Tibial nerve (tissue), 4 donors: ENCODE results near the gene OSBPL10. TPM values are rescaled to one million over a fixed set of nuclear protein-coding genes. Genes with fewer than 3 reads are reported as not detected.

Experiments
- DNase-seq, 2 donors: peaks; one replicate each; pipeline ENCODE4 v3.0.0-alpha.2; 2019; ENCODE audit warnings: low spot score in 2 of 2
- H3K27ac ChIP-seq, 4 donors: fragments of 200-600 bp; sonication (generic) in 3 of 4; one replicate each; pipeline ENCODE4 v1.5.1; 2017 to 2019; ENCODE audit warnings: mild to moderate bottlenecking in 1 of 4
- H3K27me3 ChIP-seq, 2 donors: fragments of 200-600 bp; sonication (generic) in 1 of 2; one replicate each; pipeline versions ENCODE4 v1.5.1 to v1.6.0; 2017 to 2019
- H3K36me3 ChIP-seq, 3 donors: fragments of 200-600 bp; sonication (generic); one replicate each; pipeline ENCODE4 v1.5.1; 2018 to 2019
- H3K4me1 ChIP-seq, 4 donors: fragments of 200-600 bp; sonication (generic) in 3 of 4; one replicate each; pipeline ENCODE4 v1.5.1; 2017 to 2019
- H3K4me3 ChIP-seq, 4 donors: fragments of 200-600 bp; sonication (generic) in 3 of 4; one replicate each; pipeline ENCODE4 v1.5.1; 2017 to 2019; ENCODE audit warnings: mild to moderate bottlenecking in 1 of 4, moderate library complexity in 1 of 4
- H3K9me3 ChIP-seq, 4 donors: fragments of 200-600 bp; sonication (generic) in 3 of 4; one replicate each; pipeline ENCODE4 v1.5.1; 2017 to 2019
- EP300 ChIP-seq, 2 donors: sonication (generic); formaldehyde crosslinking; IDR thresholded peaks; one replicate each; pipeline ENCODE4 v1.6.1; 2017; ENCODE audit warnings: antibody characterized with exemption in 2 of 2, mild to moderate bottlenecking in 1 of 2
- POLR2A ChIP-seq, 2 donors: fragments of 450-650 bp; IDR thresholded peaks; one replicate each; pipeline ENCODE4 v1.6.1; 2017; ENCODE audit warnings: antibody characterized with exemption in 2 of 2, mild to moderate bottlenecking in 2 of 2, moderate library complexity in 2 of 2
- WGBS, 2 donors: methylation state at CpG; one replicate each; pipeline ENCODE4 v1.1.5; 2018; 5-methylcytosine and 5-hydroxymethylcytosine counted together
- total RNA-seq, 4 donors: library from RNA; depleted of rRNA; stranded (reverse); fragments of >200 nt; gene quantifications; one replicate each; pipeline ENCODE4 v1.1.0, GENCODE V29; 2016
- TF ChIP-seq, protein P1 (sequence below), 5 experiments: fragments of 200-600 bp in 3 of 5; fragments of 450-650 bp in 2 of 5; sonication (generic) in 3 of 5; IDR thresholded peaks; one replicate each; pipeline ENCODE4 v1.5.1; 2016 to 2019; ENCODE audit warnings: antibody characterized with exemption in 5 of 5, mild to moderate bottlenecking in 3 of 5, moderate library complexity in 2 of 5

Gene OSBPL10
- total RNA-seq, 4 donors from 2014 or later, result 45.0 to 79.2 (median 60.4) TPM

- H3K27ac ChIP-seq, result peak overlapping the region in 3 of 4 donors; percentile 63 to 87 (median 83)
- TF ChIP-seq EP300 (IDR thresholded peaks at IDR 0.05) (no peak), POLR2A (IDR thresholded peaks at IDR 0.05) (no peak)
- TF ChIP-seq, protein P1, sequence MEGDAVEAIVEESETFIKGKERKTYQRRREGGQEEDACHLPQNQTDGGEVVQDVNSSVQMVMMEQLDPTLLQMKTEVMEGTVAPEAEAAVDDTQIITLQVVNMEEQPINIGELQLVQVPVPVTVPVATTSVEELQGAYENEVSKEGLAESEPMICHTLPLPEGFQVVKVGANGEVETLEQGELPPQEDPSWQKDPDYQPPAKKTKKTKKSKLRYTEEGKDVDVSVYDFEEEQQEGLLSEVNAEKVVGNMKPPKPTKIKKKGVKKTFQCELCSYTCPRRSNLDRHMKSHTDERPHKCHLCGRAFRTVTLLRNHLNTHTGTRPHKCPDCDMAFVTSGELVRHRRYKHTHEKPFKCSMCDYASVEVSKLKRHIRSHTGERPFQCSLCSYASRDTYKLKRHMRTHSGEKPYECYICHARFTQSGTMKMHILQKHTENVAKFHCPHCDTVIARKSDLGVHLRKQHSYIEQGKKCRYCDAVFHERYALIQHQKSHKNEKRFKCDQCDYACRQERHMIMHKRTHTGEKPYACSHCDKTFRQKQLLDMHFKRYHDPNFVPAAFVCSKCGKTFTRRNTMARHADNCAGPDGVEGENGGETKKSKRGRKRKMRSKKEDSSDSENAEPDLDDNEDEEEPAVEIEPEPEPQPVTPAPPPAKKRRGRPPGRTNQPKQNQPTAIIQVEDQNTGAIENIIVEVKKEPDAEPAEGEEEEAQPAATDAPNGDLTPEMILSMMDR (IDR thresholded peaks at IDR 0.05), result no peak
- no peaks in the 10 kb centered on the region for H3K36me3 ChIP-seq
- WGBS, 2 donors, result 78 to 83% methylated on average over 2 of the region's 2 CpGs
- no peak for DNase-seq
- H3K4me3 ChIP-seq, result no peak overlapping the region
- peaks cover 0 to 30% (median 20%) of the 10 kb centered on the region in 4 donors for H3K4me1 ChIP-seq
- no peaks in the 10 kb centered on the region for H3K9me3 ChIP-seq
- H3K27me3 ChIP-seq, result no peaks in the 10 kb centered on the region
Measured at GRCh38 chr3:31967592-31967991, 13.5 kb downstream of the OSBPL10 start.

- H3K27ac ChIP-seq, result peak overlapping the region in 2 of 4 donors; percentile 83 to 87
- TF ChIP-seq EP300 (IDR thresholded peaks at IDR 0.05), result no peak
- TF ChIP-seq POLR2A (IDR thresholded peaks at IDR 0.05), result no peak
- TF ChIP-seq, protein P1 (IDR thresholded peaks at IDR 0.05), result no peak
- no peaks in the 10 kb centered on the region for H3K27me3 ChIP-seq
- no peaks in the 10 kb centered on the region for H3K36me3 ChIP-seq
- no peak overlapping the region for H3K4me3 ChIP-seq
- DNase-seq, result no peak
- peaks cover 0 to 30% (median 22%) of the 10 kb centered on the region in 4 donors for H3K4me1 ChIP-seq
- H3K9me3 ChIP-seq, result no peaks in the 10 kb centered on the region
- 75 to 77% methylated on average over 4 of the region's 4 CpGs for WGBS, 2 donors
Measured at GRCh38 chr3:31966978-31967591, 14.0 kb downstream of the OSBPL10 start.

- WGBS, 2 donors, result 58 to 64% methylated on average over 2 of the region's 2 CpGs
- peak in 1 of 2 donors; percentile 11 for TF ChIP-seq EP300 (IDR thresholded peaks at IDR 0.05)
- TF ChIP-seq, protein P1 (IDR thresholded peaks at IDR 0.05), result no peak
- Histone ChIP-seq H3K36me3 (no peaks in the 10 kb centered on the region), H3K27ac (peak overlapping the region in 1 of 4 donors; percentile 54), H3K4me3 (no peak overlapping the region), H3K27me3 (no peaks in the 10 kb centered on the region), H3K4me1 (peaks cover 0 to 48% (median 38%) of the 10 kb centered on the region in 4 donors), H3K9me3 (no peaks in the 10 kb centered on the region)
- DNase-seq, result no peak
Measured at GRCh38 chr3:31962801-31963205, 18.3 kb downstream of the OSBPL10 start.

DNA sequence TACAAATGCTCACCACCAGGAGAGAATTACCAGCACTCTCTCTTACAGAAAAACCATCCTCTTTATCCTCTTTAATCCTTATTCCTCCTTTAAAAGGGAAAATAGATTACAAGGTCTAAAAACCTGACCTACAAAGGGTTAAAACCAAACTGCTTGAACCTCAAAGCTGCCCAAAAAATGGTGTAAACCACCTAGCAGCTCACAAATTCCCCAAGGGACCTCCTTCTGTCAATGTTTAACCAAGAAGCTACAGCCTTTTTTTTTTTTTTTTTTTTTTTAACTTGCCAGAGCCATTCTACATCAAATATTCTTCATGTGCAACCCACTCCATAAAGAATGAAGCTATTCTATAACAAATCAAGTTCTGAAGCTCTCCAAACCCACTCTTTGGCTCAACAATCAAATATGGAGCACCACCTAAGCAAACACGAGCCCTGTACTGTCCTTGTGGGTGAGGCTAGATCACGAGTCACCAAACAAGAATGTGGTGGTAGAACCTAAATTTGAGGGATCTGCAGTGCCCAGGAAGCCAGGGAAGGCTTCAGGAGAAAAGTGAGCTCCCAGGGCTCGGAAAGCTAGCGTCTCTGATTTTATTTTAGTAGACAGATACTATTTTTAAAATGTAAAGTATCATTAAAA lies 20.1 kb downstream of the OSBPL10 start:
- H3K36me3 ChIP-seq, result no peaks in the 10 kb centered on the region
- H3K4me3 ChIP-seq, result no peak overlapping the region
- no peaks in the 10 kb centered on the region for H3K27me3 ChIP-seq
- TF ChIP-seq EP300 (IDR thresholded peaks at IDR 0.05) (no peak), POLR2A (IDR thresholded peaks at IDR 0.05) (no peak)
- TF ChIP-seq, protein P1 (IDR thresholded peaks at IDR 0.05), result no peak
- peaks cover 0 to 3% (median 0%) of the 10 kb centered on the region in 4 donors for H3K9me3 ChIP-seq
- H3K27ac ChIP-seq, result peak overlapping the region in 3 of 4 donors; percentile 58 to 86 (median 82)
- WGBS, 2 donors, result 54 to 62% methylated on average over 4 of the region's 4 CpGs
- H3K4me1 ChIP-seq, result peaks cover 0 to 42% (median 33%) of the 10 kb centered on the region in 4 donors
- no peak for DNase-seq
